C4-2B (cell line): ENCODE data around the gene MIOX.

Experiments
- ZFX ChIP-seq: fragments of 450-650 bp; IDR thresholded peaks from 2 replicates; pipeline ENCODE4 v1.6.1; 2017
- TF ChIP-seq, protein P1 (sequence below): fragments of 450-650 bp; conservative IDR thresholded peaks from 2 replicates; pipeline ENCODE4 v1.5.1; 2017; ENCODE audit warnings: mild to moderate bottlenecking

DNA sequence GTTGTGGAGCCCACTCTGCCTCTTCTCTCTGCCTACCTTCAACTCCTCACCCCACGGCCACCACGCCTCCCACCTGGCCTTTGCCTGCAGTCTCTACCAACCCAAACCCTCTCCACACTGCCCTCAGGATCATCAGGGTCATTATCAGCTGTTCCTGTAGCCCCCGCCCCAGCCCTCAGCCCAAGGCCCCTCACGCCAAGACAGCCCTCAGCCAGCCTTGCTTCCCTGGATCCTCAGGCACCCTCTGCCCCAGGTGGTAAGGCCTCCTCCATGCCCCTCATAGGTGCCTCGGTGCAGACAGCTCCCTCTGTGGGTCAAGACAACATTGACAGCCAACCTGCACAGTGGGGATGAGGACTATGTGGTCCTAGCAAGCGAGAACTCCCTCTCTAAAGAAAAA is 13.6 kb upstream of the MIOX start:
- TF ChIP-seq, protein P1, sequence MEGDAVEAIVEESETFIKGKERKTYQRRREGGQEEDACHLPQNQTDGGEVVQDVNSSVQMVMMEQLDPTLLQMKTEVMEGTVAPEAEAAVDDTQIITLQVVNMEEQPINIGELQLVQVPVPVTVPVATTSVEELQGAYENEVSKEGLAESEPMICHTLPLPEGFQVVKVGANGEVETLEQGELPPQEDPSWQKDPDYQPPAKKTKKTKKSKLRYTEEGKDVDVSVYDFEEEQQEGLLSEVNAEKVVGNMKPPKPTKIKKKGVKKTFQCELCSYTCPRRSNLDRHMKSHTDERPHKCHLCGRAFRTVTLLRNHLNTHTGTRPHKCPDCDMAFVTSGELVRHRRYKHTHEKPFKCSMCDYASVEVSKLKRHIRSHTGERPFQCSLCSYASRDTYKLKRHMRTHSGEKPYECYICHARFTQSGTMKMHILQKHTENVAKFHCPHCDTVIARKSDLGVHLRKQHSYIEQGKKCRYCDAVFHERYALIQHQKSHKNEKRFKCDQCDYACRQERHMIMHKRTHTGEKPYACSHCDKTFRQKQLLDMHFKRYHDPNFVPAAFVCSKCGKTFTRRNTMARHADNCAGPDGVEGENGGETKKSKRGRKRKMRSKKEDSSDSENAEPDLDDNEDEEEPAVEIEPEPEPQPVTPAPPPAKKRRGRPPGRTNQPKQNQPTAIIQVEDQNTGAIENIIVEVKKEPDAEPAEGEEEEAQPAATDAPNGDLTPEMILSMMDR = no peak; the same call in 1 of the 2 replicates
- no peak for TF ChIP-seq ZFX
